H1 (cell line): Measurements from ENCODE around the gene RERE.

ENCODE experiments used
- EZH2 ChIP-seq: fragments of 200-600 bp; sonication (generic); IDR thresholded peaks from 2 replicates; pipeline ENCODE4 v1.7.1; 2012; ENCODE audit warnings: low read depth, mild to moderate bottlenecking, moderate library complexity, low read length, inconsistent platforms; ENCODE audit not compliant: severe bottlenecking
- NRF1 ChIP-seq: IDR thresholded peaks from 2 replicates; pipeline ENCODE4 v1.6.1; 2011; ENCODE audit warnings: mild to moderate bottlenecking, low read depth, low read length, improper control_type of control experiment
- POLR2A ChIP-seq, 2 experiments: IDR thresholded peaks; 1 replicate in 1 of 2; 2 replicates in 1 of 2; pipeline ENCODE4 v1.6.1; 2011; ENCODE audit warnings: low read depth in 2 of 2, low read length in 2 of 2, mild to moderate bottlenecking in 2 of 2; ENCODE audit errors: control extremely low read depth in 1 of 2
- POU5F1 ChIP-seq: IDR thresholded peaks from 2 replicates; pipeline ENCODE4 v1.6.1; 2011; ENCODE audit warnings: low read depth, mild to moderate bottlenecking, low read length, moderate library complexity
- RAD21 ChIP-seq, 2 experiments: IDR thresholded peaks in 1 of 2; conservative IDR thresholded peaks in 1 of 2; 2 replicates each; pipeline ENCODE4 v1.6.1; 2011; ENCODE audit warnings: low read depth in 2 of 2, low read length in 2 of 2, improper control_type of control experiment in 1 of 2, inconsistent platforms in 1 of 2, mild to moderate bottlenecking in 1 of 2, moderate library complexity in 1 of 2
- TF ChIP-seq, protein P1 (sequence below), 3 experiments: IDR thresholded peaks; 1 replicate in 2 of 3; 2 replicates in 1 of 3; pipeline versions ENCODE4 v1.5.1 to v1.6.1; 2011; ENCODE audit warnings: low read length in 3 of 3, mild to moderate bottlenecking in 3 of 3, inconsistent platforms in 2 of 3, low read depth in 1 of 3, moderate library complexity in 1 of 3; ENCODE audit not compliant: insufficient read depth in 1 of 3; ENCODE audit errors: control extremely low read depth in 1 of 3
- TF ChIP-seq, protein P2 (sequence below): IDR thresholded peaks from 2 replicates; pipeline ENCODE4 v1.6.1; 2012; ENCODE audit warnings: inconsistent platforms

DNA sequence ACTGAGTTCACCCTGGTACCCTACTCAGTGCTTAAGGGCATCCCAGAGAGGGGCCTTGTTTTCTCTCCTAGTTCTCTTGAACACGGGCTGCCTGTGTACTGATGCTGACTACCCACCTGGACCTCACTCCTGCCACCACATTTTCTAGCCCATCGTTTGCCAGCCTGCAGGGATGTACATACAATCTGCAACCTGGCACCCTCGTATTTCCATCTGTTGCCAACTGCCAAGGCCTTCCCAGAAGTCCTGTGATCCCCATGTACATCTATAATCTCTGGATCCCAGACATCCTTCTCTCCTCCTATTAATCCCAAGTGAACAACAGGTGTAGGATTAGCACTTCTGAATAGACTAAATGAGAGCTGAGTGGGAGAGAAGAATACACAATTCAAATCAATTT, 287.5 kb downstream of the RERE start:
- TF ChIP-seq, protein P1, sequence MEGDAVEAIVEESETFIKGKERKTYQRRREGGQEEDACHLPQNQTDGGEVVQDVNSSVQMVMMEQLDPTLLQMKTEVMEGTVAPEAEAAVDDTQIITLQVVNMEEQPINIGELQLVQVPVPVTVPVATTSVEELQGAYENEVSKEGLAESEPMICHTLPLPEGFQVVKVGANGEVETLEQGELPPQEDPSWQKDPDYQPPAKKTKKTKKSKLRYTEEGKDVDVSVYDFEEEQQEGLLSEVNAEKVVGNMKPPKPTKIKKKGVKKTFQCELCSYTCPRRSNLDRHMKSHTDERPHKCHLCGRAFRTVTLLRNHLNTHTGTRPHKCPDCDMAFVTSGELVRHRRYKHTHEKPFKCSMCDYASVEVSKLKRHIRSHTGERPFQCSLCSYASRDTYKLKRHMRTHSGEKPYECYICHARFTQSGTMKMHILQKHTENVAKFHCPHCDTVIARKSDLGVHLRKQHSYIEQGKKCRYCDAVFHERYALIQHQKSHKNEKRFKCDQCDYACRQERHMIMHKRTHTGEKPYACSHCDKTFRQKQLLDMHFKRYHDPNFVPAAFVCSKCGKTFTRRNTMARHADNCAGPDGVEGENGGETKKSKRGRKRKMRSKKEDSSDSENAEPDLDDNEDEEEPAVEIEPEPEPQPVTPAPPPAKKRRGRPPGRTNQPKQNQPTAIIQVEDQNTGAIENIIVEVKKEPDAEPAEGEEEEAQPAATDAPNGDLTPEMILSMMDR (IDR thresholded peaks at IDR 0.05; ENCODE audit: control extremely low read depth in 1 of 3, insufficient read depth in 1 of 3, low read depth in 1 of 3, low read length in 3 of 3) = no peak
- TF ChIP-seq, protein P2, sequence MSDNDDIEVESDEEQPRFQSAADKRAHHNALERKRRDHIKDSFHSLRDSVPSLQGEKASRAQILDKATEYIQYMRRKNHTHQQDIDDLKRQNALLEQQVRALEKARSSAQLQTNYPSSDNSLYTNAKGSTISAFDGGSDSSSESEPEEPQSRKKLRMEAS = no peak
- TF ChIP-seq RAD21 (IDR thresholded peaks at IDR 0.05 in 1 of 2, conservative IDR thresholded peaks at IDR 0.05 in 1 of 2; ENCODE audit: low read depth in 2 of 2, low read length in 2 of 2) (no peak), POU5F1 (no peak), EZH2 (no peak), POLR2A (IDR thresholded peaks at IDR 0.05; ENCODE audit: control extremely low read depth in 1 of 2, low read depth in 2 of 2, low read length in 2 of 2) (no peak), NRF1 (no peak)
